WTC11 (cell line): Measurements from ENCODE around the gene PTPRK. TPM values are rescaled to one million over a fixed set of nuclear protein-coding genes. Genes with fewer than 3 reads are reported as not detected.

ENCODE experiments used
- ATAC-seq: fragments of 200-7000 bp; cut with Tn5 transposase; 2 replicates; pipeline ENCODE4 v1.10.0; 2021; ENCODE audit warnings: mild to moderate bottlenecking, moderate library complexity
- CTCF ChIA-PET: fragments of 300-600 bp; sonication (Branson Sonifier 250); formaldehyde crosslinking; loops from one replicate; lab custom pipeline; 2021; ENCODE audit warnings: antibody characterized with exemption; lab: Charles Lee
- POLR2A ChIA-PET: fragments of 350-600 bp; sonication (Branson Sonifier 250); formaldehyde crosslinking; loops from one replicate; lab custom pipeline; 2021; ENCODE audit warnings: antibody characterized with exemption; lab: Charles Lee
- DNase-seq: peaks from one replicate; pipeline ENCODE4 v3.0.0; 2021; ENCODE audit warnings: low spot score
- H3K27ac Mint-ChIP-seq: 2 replicates; pipeline ENCODE4 v1.8.0; 2021; ENCODE audit warnings: mixed read lengths
- H3K27me3 Mint-ChIP-seq: 2 replicates; pipeline ENCODE4 v1.8.0; 2021; ENCODE audit warnings: low read depth, mild to moderate bottlenecking, moderate library complexity, mixed read lengths
- H3K36me3 Mint-ChIP-seq: 2 replicates; pipeline ENCODE4 v1.8.0; 2021; ENCODE audit warnings: mixed read lengths
- H3K4me1 Mint-ChIP-seq: 2 replicates; pipeline ENCODE4 v1.8.0; 2022; ENCODE audit warnings: mixed read lengths
- H3K4me3 Mint-ChIP-seq: 2 replicates; pipeline ENCODE4 v1.8.0; 2021; ENCODE audit warnings: mild to moderate bottlenecking, moderate library complexity, mixed read lengths
- H3K9me3 Mint-ChIP-seq: 2 replicates; pipeline ENCODE4 v1.8.0; 2021; ENCODE audit warnings: mixed read lengths
- AFF4 ChIP-seq: sonication (generic); formaldehyde crosslinking; IDR thresholded peaks from 2 replicates; pipeline ENCODE4 v1.8.1; 2023; ENCODE audit warnings: mild to moderate bottlenecking, missing genetic modification reagents, borderline replicate concordance
- CREM ChIP-seq: sonication (generic); formaldehyde crosslinking; IDR thresholded peaks from 2 replicates; pipeline ENCODE4 v1.8.1; 2022; ENCODE audit warnings: mild to moderate bottlenecking, missing genetic modification reagents, moderate library complexity
- E2F4 ChIP-seq: sonication (generic); formaldehyde crosslinking; IDR thresholded peaks from 2 replicates; pipeline ENCODE4 v1.8.1; 2022; ENCODE audit warnings: low read depth, mild to moderate bottlenecking, moderate library complexity, missing genetic modification reagents, borderline replicate concordance
- ERG ChIP-seq: fragments of 250-450 bp; sonication (Bioruptor Pico); IDR thresholded peaks from 2 replicates; pipeline ENCODE4 v1.8.0; 2021; ENCODE audit warnings: mild to moderate bottlenecking
- ETV6 ChIP-seq: sonication (generic); formaldehyde crosslinking; IDR thresholded peaks from 2 replicates; pipeline ENCODE4 v1.8.1; 2022; ENCODE audit warnings: mild to moderate bottlenecking, missing genetic modification reagents
- FOXK1 ChIP-seq: sonication (generic); formaldehyde crosslinking; IDR thresholded peaks from 2 replicates; pipeline ENCODE4 v1.8.0; 2022; ENCODE audit warnings: mild to moderate bottlenecking, moderate library complexity, missing genetic modification reagents
- FOXP1 ChIP-seq: sonication (generic); formaldehyde crosslinking; IDR thresholded peaks from 2 replicates; pipeline ENCODE4 v1.8.0; 2022; ENCODE audit warnings: missing genetic modification reagents, mild to moderate bottlenecking, moderate library complexity, borderline replicate concordance
- GTF2I ChIP-seq: fragments of 250-450 bp; sonication (Bioruptor Pico); conservative IDR thresholded peaks from 2 replicates; pipeline ENCODE4 v1.4.0; 2021; ENCODE audit warnings: mild to moderate bottlenecking
- HMGA2 ChIP-seq: fragments of 250-450 bp; sonication (Bioruptor Pico); IDR thresholded peaks from 2 replicates; pipeline ENCODE4 v1.4.0; 2021; ENCODE audit warnings: mild to moderate bottlenecking, moderate library complexity
- MXD4 ChIP-seq: fragments of 250-450 bp; sonication (Bioruptor Pico); IDR thresholded peaks from 2 replicates; pipeline ENCODE4 v1.8.0; 2021; ENCODE audit warnings: mild to moderate bottlenecking, moderate library complexity, borderline replicate concordance
- NR3C1 ChIP-seq: sonication (generic); formaldehyde crosslinking; conservative IDR thresholded peaks from 2 replicates; pipeline ENCODE4 v1.8.1; 2023; ENCODE audit warnings: low read depth, mild to moderate bottlenecking, missing genetic modification reagents
- OVOL2 ChIP-seq: fragments of 250-450 bp; sonication (Bioruptor Pico); IDR thresholded peaks from 2 replicates; pipeline ENCODE4 v1.9.0; 2021; ENCODE audit warnings: mild to moderate bottlenecking, borderline replicate concordance
- SMAD3 ChIP-seq: sonication (generic); formaldehyde crosslinking; IDR thresholded peaks from 2 replicates; pipeline ENCODE4 v1.8.0; 2022; ENCODE audit warnings: missing genetic modification reagents, mild to moderate bottlenecking, borderline replicate concordance
- SMAD4 ChIP-seq: sonication (generic); formaldehyde crosslinking; IDR thresholded peaks from 2 replicates; pipeline ENCODE4 v1.8.0; 2022; ENCODE audit warnings: mild to moderate bottlenecking, missing genetic modification reagents
- STAT6 ChIP-seq: sonication (generic); formaldehyde crosslinking; conservative IDR thresholded peaks from 2 replicates; pipeline ENCODE4 v1.8.1; 2023; ENCODE audit warnings: mild to moderate bottlenecking, low read depth, missing genetic modification reagents, moderate library complexity
- ZBTB21 ChIP-seq: sonication (generic); formaldehyde crosslinking; IDR thresholded peaks from 2 replicates; pipeline ENCODE4 v1.8.1; 2023; ENCODE audit warnings: mild to moderate bottlenecking, missing genetic modification reagents, borderline replicate concordance
- ZMAT4 ChIP-seq: fragments of 250-450 bp; sonication (Bioruptor Pico); IDR thresholded peaks from 2 replicates; pipeline ENCODE4 v1.9.0; 2021; ENCODE audit warnings: mild to moderate bottlenecking
- ZNF219 ChIP-seq: sonication (generic); formaldehyde crosslinking; IDR thresholded peaks from 2 replicates; pipeline ENCODE4 v1.8.0; 2023; ENCODE audit warnings: missing genetic modification reagents, mild to moderate bottlenecking, borderline replicate concordance
- ZNF263 ChIP-seq: sonication (generic); formaldehyde crosslinking; IDR thresholded peaks from 2 replicates; pipeline ENCODE4 v1.8.1; 2022; ENCODE audit warnings: low read depth, mild to moderate bottlenecking, moderate library complexity, missing genetic modification reagents
- ZNF416 ChIP-seq: fragments of 250-450 bp; sonication (Bioruptor Pico); IDR thresholded peaks from 2 replicates; pipeline ENCODE4 v1.9.0; 2021; ENCODE audit warnings: mild to moderate bottlenecking, inconsistent platforms
- ZNF512 ChIP-seq: sonication (generic); formaldehyde crosslinking; IDR thresholded peaks from 2 replicates; pipeline ENCODE4 v1.8.1; 2022; ENCODE audit warnings: missing genetic modification reagents, borderline replicate concordance
- total RNA-seq: library from RNA; stranded (reverse); gene quantifications from 3 replicates; pipeline ENCODE4 v1.2.3, GENCODE V29; 2021
- TF ChIP-seq, protein P1 (sequence below): sonication (generic); formaldehyde crosslinking; IDR thresholded peaks from 2 replicates; pipeline ENCODE4 v1.8.0; 2022; ENCODE audit warnings: mild to moderate bottlenecking, missing genetic modification reagents
- TF ChIP-seq, protein P2 (sequence below): sonication (generic); formaldehyde crosslinking; IDR thresholded peaks from 2 replicates; pipeline ENCODE4 v1.8.1; 2022; ENCODE audit warnings: mild to moderate bottlenecking, missing genetic modification reagents, moderate library complexity, borderline replicate concordance

PTPRK gene
- total RNA-seq, 1 experiment from 2014 or later: 44.8 TPM

GRCh38 chr6:128024046-128024445 lies 496.4 kb downstream of the PTPRK start:
- no peak overlapping the region for H3K4me3 Mint-ChIP-seq
- TF ChIP-seq MXD4 (CRISPR knock-in tag) (no peak), ZNF263 (CRISPR knock-in tag) (no peak), CREM (CRISPR knock-in tag) (no peak), FOXK1 (CRISPR knock-in tag) (no peak), GTF2I (no peak), E2F4 (CRISPR knock-in tag) (no peak), ZNF219 (no peak), ETV6 (CRISPR knock-in tag) (no peak), ZBTB21 (CRISPR knock-in tag) (no peak), OVOL2 (CRISPR knock-in tag) (no peak), SMAD4 (no peak), ERG (no peak)
- TF ChIP-seq, protein P1, sequence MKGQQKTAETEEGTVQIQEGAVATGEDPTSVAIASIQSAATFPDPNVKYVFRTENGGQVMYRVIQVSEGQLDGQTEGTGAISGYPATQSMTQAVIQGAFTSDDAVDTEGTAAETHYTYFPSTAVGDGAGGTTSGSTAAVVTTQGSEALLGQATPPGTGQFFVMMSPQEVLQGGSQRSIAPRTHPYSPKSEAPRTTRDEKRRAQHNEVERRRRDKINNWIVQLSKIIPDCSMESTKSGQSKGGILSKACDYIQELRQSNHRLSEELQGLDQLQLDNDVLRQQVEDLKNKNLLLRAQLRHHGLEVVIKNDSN: no peak
- TF ChIP-seq, protein P2, sequence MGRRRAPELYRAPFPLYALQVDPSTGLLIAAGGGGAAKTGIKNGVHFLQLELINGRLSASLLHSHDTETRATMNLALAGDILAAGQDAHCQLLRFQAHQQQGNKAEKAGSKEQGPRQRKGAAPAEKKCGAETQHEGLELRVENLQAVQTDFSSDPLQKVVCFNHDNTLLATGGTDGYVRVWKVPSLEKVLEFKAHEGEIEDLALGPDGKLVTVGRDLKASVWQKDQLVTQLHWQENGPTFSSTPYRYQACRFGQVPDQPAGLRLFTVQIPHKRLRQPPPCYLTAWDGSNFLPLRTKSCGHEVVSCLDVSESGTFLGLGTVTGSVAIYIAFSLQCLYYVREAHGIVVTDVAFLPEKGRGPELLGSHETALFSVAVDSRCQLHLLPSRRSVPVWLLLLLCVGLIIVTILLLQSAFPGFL (CRISPR knock-in tag): no peak
- ATAC-seq (no peak), DNase-seq (no peak)
- ChIA-PET CTCF (interaction anchor here (1.2 kb wide), 1 partner anchor 68 kb away, joined by 3 read pairs; no protein-coding TSS in a partner anchor), POLR2A (no interaction called here)
- 0 out of 2 replicates have a peak overlapping the region, but pooled peaks have one; percentile 59 for H3K27ac Mint-ChIP-seq
- no peaks in the 10 kb centered on the region for H3K36me3 Mint-ChIP-seq
- no peaks in the 10 kb centered on the region for H3K9me3 Mint-ChIP-seq
- H3K27me3 Mint-ChIP-seq: no peaks in the 10 kb centered on the region
- H3K4me1 Mint-ChIP-seq: peaks cover 41% of the 10 kb centered on the region

GRCh38 chr6:128018821-128019220 lies 501.6 kb downstream of the PTPRK start:
- no peaks in the 10 kb centered on the region for H3K27me3 Mint-ChIP-seq
- H3K36me3 Mint-ChIP-seq: no peaks in the 10 kb centered on the region
- no peak for ATAC-seq
- no peaks in the 10 kb centered on the region for H3K9me3 Mint-ChIP-seq
- POLR2A ChIA-PET: no interaction called here
- H3K4me3 Mint-ChIP-seq: no peak overlapping the region
- no peak for DNase-seq
- CTCF ChIA-PET: no interaction called here
- H3K4me1 Mint-ChIP-seq: peaks cover 19% of the 10 kb centered on the region
- no peak overlapping the region for H3K27ac Mint-ChIP-seq
- TF ChIP-seq AFF4 (no peak), STAT6 (no peak), HMGA2 (CRISPR knock-in tag) (no peak), NR3C1 (CRISPR knock-in tag) (no peak), ZNF512 (CRISPR knock-in tag) (no peak), SMAD3 (CRISPR knock-in tag) (no peak), ZNF416 (CRISPR knock-in tag) (no peak), FOXP1 (CRISPR knock-in tag) (no peak), ZMAT4 (CRISPR knock-in tag) (no peak)
